Keratinocyte (primary cell): Measurements from ENCODE around the gene FBLN7. TPM values are rescaled to one million over a fixed set of nuclear protein-coding genes. Genes with fewer than 3 reads are reported as not detected.

ENCODE experiments used
- DNase-seq: peaks from one replicate; pipeline ENCODE4 v3.0.0-alpha.2; 2011; ENCODE audit warnings: low read depth, missing footprints, low spot score
- FAIRE-seq: peaks from 2 replicates; lab custom pipeline; 2011; peaks lifted over from hg19 to GRCh38; lab: Jason Lieb, UNC
- H2AFZ ChIP-seq: 2 replicates; pipeline ENCODE4 v1.6.0; 2012; ENCODE audit warnings: low read length, control low read depth, inconsistent platforms; ENCODE audit not compliant: control insufficient read depth
- H3K27ac ChIP-seq: 2 replicates; pipeline ENCODE4 v1.5.1; 2011; ENCODE audit warnings: low read length; ENCODE audit not compliant: control insufficient read depth, insufficient read depth
- H3K27me3 ChIP-seq: 3 replicates; pipeline ENCODE4 v1.6.0; 2011; ENCODE audit warnings: low read length; ENCODE audit not compliant: control insufficient read depth, insufficient read depth; ENCODE audit errors: extremely low read depth
- H3K36me3 ChIP-seq, 2 experiments: 2 replicates in 1 of 2; 3 replicates in 1 of 2; pipeline ENCODE4 v1.5.1; 2011; ENCODE audit warnings: low read length in 2 of 2, mild to moderate bottlenecking in 1 of 2; ENCODE audit not compliant: control insufficient read depth in 2 of 2, insufficient read depth in 2 of 2; ENCODE audit errors: extremely low read depth in 1 of 2
- H3K4me1 ChIP-seq: 3 replicates; pipeline ENCODE4 v1.5.1; 2011; ENCODE audit warnings: low read length; ENCODE audit not compliant: control insufficient read depth, insufficient read depth; ENCODE audit errors: extremely low read depth
- H3K4me2 ChIP-seq: 3 replicates; pipeline ENCODE4 v1.6.0; 2011; ENCODE audit warnings: low read depth, low read length; ENCODE audit not compliant: control insufficient read depth, insufficient read depth; ENCODE audit errors: extremely low read depth
- H3K4me3 ChIP-seq, 3 experiments: fragments of 200-600 bp in 1 of 3; sonication (generic) in 1 of 3; 2 replicates in 2 of 3; 3 replicates in 1 of 3; pipeline ENCODE4 v1.5.1; 2011 to 2016; ENCODE audit warnings: low read length in 3 of 3, mild to moderate bottlenecking in 3 of 3, control low read depth in 2 of 3, inconsistent platforms in 1 of 3, low read depth in 1 of 3, mixed read lengths in 1 of 3, mixed run types in 1 of 3, moderate library complexity in 1 of 3; ENCODE audit not compliant: control insufficient read depth in 2 of 3, insufficient read depth in 2 of 3; ENCODE audit errors: extremely low read depth in 1 of 3
- H3K79me2 ChIP-seq: 2 replicates; pipeline ENCODE4 v1.6.0; 2012; ENCODE audit warnings: low read length; ENCODE audit not compliant: control insufficient read depth, insufficient read depth
- H3K9ac ChIP-seq: 3 replicates; pipeline ENCODE4 v1.6.0; 2011; ENCODE audit warnings: low read length; ENCODE audit not compliant: control insufficient read depth, insufficient read depth; ENCODE audit errors: extremely low read depth
- H3K9me1 ChIP-seq: 3 replicates; pipeline ENCODE4 v1.6.0; 2011; ENCODE audit warnings: low read length; ENCODE audit not compliant: control insufficient read depth, insufficient read depth; ENCODE audit errors: extremely low read depth
- H3K9me3 ChIP-seq: 2 replicates; pipeline ENCODE4 v1.5.1; 2012; ENCODE audit warnings: low read depth, low read length; ENCODE audit not compliant: control insufficient read depth
- H4K20me1 ChIP-seq: 3 replicates; pipeline ENCODE4 v1.6.0; 2011; ENCODE audit warnings: low read length; ENCODE audit not compliant: control insufficient read depth, insufficient read depth; ENCODE audit errors: extremely low read depth
- EZH2 ChIP-seq: IDR thresholded peaks from one replicate; pipeline ENCODE4 v1.6.1; 2012; ENCODE audit warnings: inconsistent platforms, mild to moderate bottlenecking, low read length, moderate library complexity
- dilution Hi-C: fragments of 300-500 bp; cut with MboI; formaldehyde crosslinking; loops from one replicate; pipeline ENCODE4 v1.7.0; 2020; ENCODE audit warnings: low sequenced_read_pairs; ENCODE audit not compliant: extremely low pct_ligation_motif_present
- polyA plus RNA-seq, 5 experiments: library from polyadenylated mRNA; depleted of rRNA in 3 of 5; stranded (reverse) in 3 of 5; stranded (forward) in 1 of 5; unstranded in 1 of 5; fragments of >200 nt; gene quantifications; 1 replicate in 1 of 5; 2 replicates in 3 of 5; 3 replicates in 1 of 5; pipeline versions ENCODE4 v1.2.1 to v1.2.3, GENCODE V29; 2011 to 2012; ENCODE audit warnings: missing spikeins in 2 of 5, low read depth in 1 of 5, low replicate concordance in 1 of 5
- TF ChIP-seq, protein P1 (sequence below), 3 experiments: IDR thresholded peaks in 1 of 3; conservative IDR thresholded peaks in 1 of 3; optimal IDR thresholded peaks in 1 of 3; 2 replicates in 2 of 3; 3 replicates in 1 of 3; pipeline versions ENCODE3 to v1.5.1; 2011; ENCODE audit warnings: low read length in 3 of 3, mild to moderate bottlenecking in 3 of 3, moderate library complexity in 2 of 3, control low read depth in 1 of 3, inconsistent platforms in 1 of 3; ENCODE audit not compliant: insufficient read depth in 2 of 3; ENCODE audit errors: extremely low read depth in 1 of 3

The FBLN7 gene
- polyA plus RNA-seq, 1 donor (not counting 4 experiments of a cell fraction or from before 2014, with no cell fraction given) = not detected

DNA sequence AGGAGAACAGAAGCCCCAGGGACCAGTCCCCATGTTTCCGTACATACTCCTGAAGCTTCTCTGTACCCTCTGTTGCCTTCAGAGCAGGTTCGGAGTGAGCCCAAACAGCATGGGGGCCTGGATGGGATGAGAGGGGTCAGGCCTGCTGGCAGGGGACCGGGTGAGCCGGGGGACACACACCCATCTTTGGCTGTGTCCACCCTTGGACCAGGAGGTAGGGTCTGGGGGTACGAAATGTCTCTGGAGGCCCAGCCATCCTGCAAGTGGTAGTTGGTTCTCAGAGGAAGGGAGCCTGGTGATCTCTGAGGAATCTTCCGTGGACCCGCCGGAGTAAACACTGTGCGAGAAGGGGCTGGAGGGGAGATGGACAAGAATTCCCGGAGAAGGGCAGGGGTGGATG lies 15.3 kb downstream of the FBLN7 start:
- no peak for DNase-seq
- TF ChIP-seq, protein P1, sequence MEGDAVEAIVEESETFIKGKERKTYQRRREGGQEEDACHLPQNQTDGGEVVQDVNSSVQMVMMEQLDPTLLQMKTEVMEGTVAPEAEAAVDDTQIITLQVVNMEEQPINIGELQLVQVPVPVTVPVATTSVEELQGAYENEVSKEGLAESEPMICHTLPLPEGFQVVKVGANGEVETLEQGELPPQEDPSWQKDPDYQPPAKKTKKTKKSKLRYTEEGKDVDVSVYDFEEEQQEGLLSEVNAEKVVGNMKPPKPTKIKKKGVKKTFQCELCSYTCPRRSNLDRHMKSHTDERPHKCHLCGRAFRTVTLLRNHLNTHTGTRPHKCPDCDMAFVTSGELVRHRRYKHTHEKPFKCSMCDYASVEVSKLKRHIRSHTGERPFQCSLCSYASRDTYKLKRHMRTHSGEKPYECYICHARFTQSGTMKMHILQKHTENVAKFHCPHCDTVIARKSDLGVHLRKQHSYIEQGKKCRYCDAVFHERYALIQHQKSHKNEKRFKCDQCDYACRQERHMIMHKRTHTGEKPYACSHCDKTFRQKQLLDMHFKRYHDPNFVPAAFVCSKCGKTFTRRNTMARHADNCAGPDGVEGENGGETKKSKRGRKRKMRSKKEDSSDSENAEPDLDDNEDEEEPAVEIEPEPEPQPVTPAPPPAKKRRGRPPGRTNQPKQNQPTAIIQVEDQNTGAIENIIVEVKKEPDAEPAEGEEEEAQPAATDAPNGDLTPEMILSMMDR (optimal IDR thresholded peaks at IDR 0.05 in 1 of 3, IDR thresholded peaks at IDR 0.05 in 1 of 3, conservative IDR thresholded peaks at IDR 0.05 in 1 of 3; ENCODE audit: extremely low read depth in 1 of 3, insufficient read depth in 2 of 3, low read length in 3 of 3) = no peak
- no peak for TF ChIP-seq EZH2
- FAIRE-seq = no peak
- dilution Hi-C loops = no loop called here
- H4K20me1 ChIP-seq = no peaks in the 10 kb centered on the region
- H3K79me2 ChIP-seq = no peaks in the 10 kb centered on the region
- H3K4me1 ChIP-seq = peaks cover 13% of the 10 kb centered on the region
- no peak overlapping the region for H2AFZ ChIP-seq
- peaks cover 6% of the 10 kb centered on the region for H3K27me3 ChIP-seq
- H3K4me3 ChIP-seq = no peak overlapping the region
- no peak overlapping the region for H3K9ac ChIP-seq
- no peaks in the 10 kb centered on the region for H3K36me3 ChIP-seq
- H3K27ac ChIP-seq = no peak overlapping the region
- no peak overlapping the region for H3K4me2 ChIP-seq
- no peaks in the 10 kb centered on the region for H3K9me1 ChIP-seq
- no peaks in the 10 kb centered on the region for H3K9me3 ChIP-seq

DNA sequence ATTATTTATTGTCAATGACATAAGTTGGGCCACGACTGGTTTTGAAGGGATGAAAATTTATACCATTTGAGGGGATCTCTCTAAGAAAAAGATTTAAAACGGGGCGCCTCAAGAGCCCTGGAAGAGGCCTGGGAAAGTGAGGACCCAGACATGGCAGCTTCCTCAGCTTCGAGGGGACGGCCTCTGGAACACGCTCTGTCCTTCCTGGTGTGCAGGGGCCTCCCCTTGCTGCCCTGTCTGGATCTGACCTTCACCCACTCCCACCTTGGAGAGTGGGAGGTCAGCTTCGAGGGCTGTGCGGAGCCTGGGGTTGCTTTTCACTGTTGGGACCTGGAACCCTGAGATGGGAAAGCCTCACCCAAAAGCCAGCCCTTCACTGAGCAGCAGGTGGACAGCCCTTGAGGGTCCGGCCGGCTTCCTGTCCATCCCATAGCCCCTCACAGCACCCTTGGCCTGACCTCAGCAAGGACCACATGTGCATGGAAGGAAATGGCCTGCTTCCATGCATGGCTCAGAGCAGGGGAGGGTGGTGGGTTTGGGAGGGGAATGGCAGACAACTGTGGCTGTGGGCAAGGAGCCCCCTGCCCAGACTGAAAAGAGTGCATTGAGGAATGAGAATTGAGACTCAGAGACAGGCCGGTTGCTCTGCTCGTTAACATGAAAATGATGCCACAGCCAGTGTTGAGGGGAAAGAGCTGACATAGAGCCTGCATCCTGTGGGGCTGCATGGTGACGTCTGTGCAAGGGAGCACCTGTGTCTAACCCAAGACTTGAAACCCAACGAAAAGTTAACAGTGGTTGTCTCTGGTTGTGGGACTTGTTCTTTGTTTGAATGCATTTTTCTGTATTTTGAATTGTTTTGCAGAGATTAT lies 16.3 kb downstream of the FBLN7 start:
- no peaks in the 10 kb centered on the region for H4K20me1 ChIP-seq
- no peak for FAIRE-seq
- TF ChIP-seq, protein P1 (optimal IDR thresholded peaks at IDR 0.05 in 1 of 3, IDR thresholded peaks at IDR 0.05 in 1 of 3, conservative IDR thresholded peaks at IDR 0.05 in 1 of 3; ENCODE audit: extremely low read depth in 1 of 3, insufficient read depth in 2 of 3, low read length in 3 of 3) = no peak
- no peak for TF ChIP-seq EZH2
- H3K27me3 ChIP-seq = peaks cover 6% of the 10 kb centered on the region
- H3K36me3 ChIP-seq = no peaks in the 10 kb centered on the region
- H3K9ac ChIP-seq = no peak overlapping the region
- no peaks in the 10 kb centered on the region for H3K79me2 ChIP-seq
- no peak overlapping the region for H3K27ac ChIP-seq
- no peak overlapping the region for H3K4me2 ChIP-seq
- no peak overlapping the region for H3K4me3 ChIP-seq
- dilution Hi-C loops = no loop called here
- no peak for DNase-seq
- H3K9me3 ChIP-seq = no peaks in the 10 kb centered on the region
- H3K4me1 ChIP-seq = peaks cover 13% of the 10 kb centered on the region
- H2AFZ ChIP-seq = no peak overlapping the region
- no peaks in the 10 kb centered on the region for H3K9me1 ChIP-seq
